ENCODE results near the gene RIN3. TPM values are rescaled to one million over a fixed set of nuclear protein-coding genes. Genes with fewer than 3 reads are reported as not detected.

RIN3 gene
- total RNA-seq, 3 donors from 2014 or later (not counting 1 experiment from before 2014, with no cell fraction given) = 248 to 289 (median 282) TPM

- Histone ChIP-seq H3K4me1 (ENCODE audit: control insufficient read depth, insufficient read depth, low read length) (peaks cover 76% of the 10 kb centered on the region), H3K9me3 (ENCODE audit: control insufficient read depth, insufficient read depth, low read length) (no peaks in the 10 kb centered on the region), H3K4me3 (ENCODE audit: low read length) (no peak overlapping the region), H3K36me3 (ENCODE audit: control insufficient read depth, insufficient read depth, low read length) (peaks cover 19% of the 10 kb centered on the region), H3K27me3 (ENCODE audit: control insufficient read depth, insufficient read depth, low read length) (no peaks in the 10 kb centered on the region), H3K27ac (ENCODE audit: low read length) (peak overlapping the region; percentile 99)
- H3K36me3 Mint-ChIP-seq = peaks cover 6% of the 10 kb centered on the region
- WGBS (ENCODE audit: insufficient coverage) = 59% methylated on average over 11 of the region's 11 CpGs
- peak in 1 of 3 donors; percentile 21 for ATAC-seq
- H3K4me3 Mint-ChIP-seq = peak overlapping the region; percentile 47
- intact Hi-C loops (cut with micrococcal nuclease) = no loop called here
- no peaks in the 10 kb centered on the region for H3K27me3 Mint-ChIP-seq (ENCODE audit: low read depth in 2 of 2)
- peak; percentile 48 to 84 for DNase-seq
- no peaks in the 10 kb centered on the region for H3K9me3 Mint-ChIP-seq
- H3K27ac Mint-ChIP-seq = peak overlapping the region; percentile 97 to 100
- peaks cover 84 to 87% of the 10 kb centered on the region in 2 donors for H3K4me1 Mint-ChIP-seq
- TF ChIP-seq CTCF (IDR thresholded peaks at IDR 0.05) = peak; percentile 71
Measured at GRCh38 chr14:92613008-92613658, 99.6 kb downstream of the RIN3 start.

- H3K27ac ChIP-seq (ENCODE audit: low read length) = peak overlapping the region; percentile 99
- 79% methylated on average over 10 of the region's 10 CpGs for WGBS (ENCODE audit: insufficient coverage)
- intact Hi-C loops (cut with micrococcal nuclease) = loop anchor here (2.0 kb wide), 4 partner anchors 13 to 67 kb away; no protein-coding TSS in a partner anchor
Measured at GRCh38 chr14:92613681-92614260, 100.2 kb downstream of the RIN3 start.

DNA sequence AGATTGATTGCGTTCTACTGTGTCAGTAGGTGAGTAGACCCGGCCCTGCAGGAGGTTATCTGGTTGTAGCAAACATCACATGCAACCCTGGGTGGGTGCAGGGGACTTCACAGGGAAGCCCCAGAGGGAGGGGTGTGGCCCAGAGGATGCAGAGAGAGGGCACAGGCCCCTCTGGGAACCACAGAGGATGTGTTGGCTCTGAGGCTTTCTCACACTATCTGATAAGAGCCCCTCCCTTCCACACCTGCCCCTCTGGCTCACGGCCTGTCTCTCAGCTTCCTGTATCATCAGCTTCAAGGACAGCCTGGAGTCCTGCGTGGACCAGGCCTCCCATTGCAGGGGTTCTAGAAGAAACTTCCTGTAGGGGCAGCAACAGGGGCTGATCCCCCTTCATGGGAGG lies 101.9 kb downstream of the RIN3 start:
- intact Hi-C loops (cut with micrococcal nuclease) = loop anchor here (1.0 to 2.0 kb wide), 5 partner anchors 15 to 65 kb away; no protein-coding TSS in a partner anchor
- no peak for TF ChIP-seq CTCF (IDR thresholded peaks at IDR 0.05)
- Histone ChIP-seq H3K9me3 (ENCODE audit: control insufficient read depth, insufficient read depth, low read length) (no peaks in the 10 kb centered on the region), H3K4me1 (ENCODE audit: control insufficient read depth, insufficient read depth, low read length) (peaks cover 63% of the 10 kb centered on the region), H3K4me3 (ENCODE audit: low read length) (no peak overlapping the region), H3K27ac (ENCODE audit: low read length) (peak overlapping the region; percentile 99), H3K36me3 (ENCODE audit: control insufficient read depth, insufficient read depth, low read length) (peaks cover 23% of the 10 kb centered on the region), H3K27me3 (ENCODE audit: control insufficient read depth, insufficient read depth, low read length) (no peaks in the 10 kb centered on the region)
- Mint-ChIP-seq H3K27ac (peak overlapping the region; percentile 97 to 100), H3K27me3 (ENCODE audit: low read depth in 2 of 2) (no peaks in the 10 kb centered on the region), H3K9me3 (no peaks in the 10 kb centered on the region), H3K4me1 (peaks cover 67 to 72% of the 10 kb centered on the region in 2 donors), H3K4me3 (peak overlapping the region; percentile 87), H3K36me3 (peaks cover 6% of the 10 kb centered on the region)
- DNase-seq = peak; percentile 75 to 93
- peak; percentile 85 to 97 (median 93) for ATAC-seq
- 1% methylated on average over 4 of the region's 4 CpGs for WGBS (ENCODE audit: insufficient coverage)

More at GRCh38 chr14:92613681-92614260, 100.2 kb downstream of the RIN3 start:
- Mint-ChIP-seq H3K27ac (peak overlapping the region; percentile 97 to 100), H3K27me3 (ENCODE audit: low read depth in 2 of 2) (no peaks in the 10 kb centered on the region), H3K4me1 (peaks cover 84 to 88% of the 10 kb centered on the region in 2 donors), H3K9me3 (no peaks in the 10 kb centered on the region), H3K36me3 (peaks cover 6% of the 10 kb centered on the region), H3K4me3 (peak overlapping the region; percentile 28)
- Histone ChIP-seq H3K36me3 (ENCODE audit: control insufficient read depth, insufficient read depth, low read length) (peaks cover 19% of the 10 kb centered on the region), H3K9me3 (ENCODE audit: control insufficient read depth, insufficient read depth, low read length) (no peaks in the 10 kb centered on the region), H3K4me3 (ENCODE audit: low read length) (no peak overlapping the region), H3K4me1 (ENCODE audit: control insufficient read depth, insufficient read depth, low read length) (peaks cover 76% of the 10 kb centered on the region), H3K27me3 (ENCODE audit: control insufficient read depth, insufficient read depth, low read length) (no peaks in the 10 kb centered on the region)
- no peak for DNase-seq
- ATAC-seq = no peak
- TF ChIP-seq CTCF (IDR thresholded peaks at IDR 0.05) = no peak
